Osteocyte (in vitro differentiated cells): ENCODE data around the gene FAM110C. TPM values are rescaled to one million over a fixed set of nuclear protein-coding genes. Genes with fewer than 3 reads are reported as not detected.
"Not testable (repeated sequence)": the region's sequence is repeated elsewhere in the genome, so short reads cannot be mapped to it uniquely, and the experiment has no call there.

ENCODE experiments used
- DNase-seq: peaks from one replicate; pipeline ENCODE4 v3.0.0; 2021; ENCODE audit warnings: mixed read lengths; ENCODE audit not compliant: unreplicated experiment; ENCODE audit errors: extremely low spot score
- H3K27ac Mint-ChIP-seq: one replicate; pipeline ENCODE4 v1.8.0; 2021; ENCODE audit warnings: mild to moderate bottlenecking, mixed read lengths; ENCODE audit not compliant: unreplicated experiment
- H3K27me3 Mint-ChIP-seq: one replicate; pipeline ENCODE4 v1.8.0; 2021; ENCODE audit warnings: mixed read lengths; ENCODE audit not compliant: unreplicated experiment
- H3K36me3 Mint-ChIP-seq: one replicate; pipeline ENCODE4 v1.8.0; 2021; ENCODE audit warnings: mixed read lengths; ENCODE audit not compliant: unreplicated experiment
- H3K4me1 Mint-ChIP-seq: one replicate; pipeline ENCODE4 v1.8.0; 2021; ENCODE audit warnings: mixed read lengths; ENCODE audit not compliant: unreplicated experiment
- H3K4me3 Mint-ChIP-seq: one replicate; pipeline ENCODE4 v1.8.0; 2021; ENCODE audit warnings: mild to moderate bottlenecking, moderate library complexity, mixed read lengths; ENCODE audit not compliant: unreplicated experiment
- H3K9me3 Mint-ChIP-seq: one replicate; pipeline ENCODE4 v1.8.0; 2021; ENCODE audit warnings: mixed read lengths; ENCODE audit not compliant: unreplicated experiment
- total RNA-seq: library from RNA; stranded (reverse); gene quantifications from 2 replicates; pipeline ENCODE4 v1.2.1, GENCODE V29; 2021
- TF ChIP-seq, protein P1 (sequence below): fragments of 200-600 bp; sonication (generic); IDR thresholded peaks from 2 replicates; pipeline ENCODE4 v1.5.0; 2021; ENCODE audit warnings: antibody characterized with exemption, mild to moderate bottlenecking, moderate library complexity

Gene FAM110C
- total RNA-seq, 1 donor from 2014 or later, result not detected

DNA sequence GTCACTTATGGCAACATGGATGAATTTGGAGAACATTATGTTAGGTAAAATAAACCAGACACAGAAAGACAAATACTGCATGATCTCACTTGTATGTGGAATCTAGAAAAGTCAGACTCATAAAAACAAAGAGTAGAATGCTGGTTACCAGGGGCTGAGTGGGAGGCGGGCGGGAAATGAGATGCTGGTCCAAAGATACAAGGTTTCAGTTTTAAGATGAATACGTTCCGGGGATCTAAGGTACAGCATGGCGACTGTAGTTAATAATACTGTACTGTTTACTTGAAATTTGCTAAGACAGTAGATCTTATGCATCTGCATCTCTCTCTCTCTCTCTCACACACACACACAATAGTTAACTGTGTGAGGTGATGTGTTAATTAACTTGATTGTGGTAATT is 14.2 kb downstream of the FAM110C start:
- no peak for DNase-seq
- Mint-ChIP-seq H3K27ac (no peak overlapping the region), H3K4me3 (no peak overlapping the region), H3K4me1 (no peaks in the 10 kb centered on the region), H3K27me3 (no peaks in the 10 kb centered on the region), H3K9me3 (no peaks in the 10 kb centered on the region), H3K36me3 (no peaks in the 10 kb centered on the region)
- TF ChIP-seq, protein P1, sequence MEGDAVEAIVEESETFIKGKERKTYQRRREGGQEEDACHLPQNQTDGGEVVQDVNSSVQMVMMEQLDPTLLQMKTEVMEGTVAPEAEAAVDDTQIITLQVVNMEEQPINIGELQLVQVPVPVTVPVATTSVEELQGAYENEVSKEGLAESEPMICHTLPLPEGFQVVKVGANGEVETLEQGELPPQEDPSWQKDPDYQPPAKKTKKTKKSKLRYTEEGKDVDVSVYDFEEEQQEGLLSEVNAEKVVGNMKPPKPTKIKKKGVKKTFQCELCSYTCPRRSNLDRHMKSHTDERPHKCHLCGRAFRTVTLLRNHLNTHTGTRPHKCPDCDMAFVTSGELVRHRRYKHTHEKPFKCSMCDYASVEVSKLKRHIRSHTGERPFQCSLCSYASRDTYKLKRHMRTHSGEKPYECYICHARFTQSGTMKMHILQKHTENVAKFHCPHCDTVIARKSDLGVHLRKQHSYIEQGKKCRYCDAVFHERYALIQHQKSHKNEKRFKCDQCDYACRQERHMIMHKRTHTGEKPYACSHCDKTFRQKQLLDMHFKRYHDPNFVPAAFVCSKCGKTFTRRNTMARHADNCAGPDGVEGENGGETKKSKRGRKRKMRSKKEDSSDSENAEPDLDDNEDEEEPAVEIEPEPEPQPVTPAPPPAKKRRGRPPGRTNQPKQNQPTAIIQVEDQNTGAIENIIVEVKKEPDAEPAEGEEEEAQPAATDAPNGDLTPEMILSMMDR, result no peak

DNA sequence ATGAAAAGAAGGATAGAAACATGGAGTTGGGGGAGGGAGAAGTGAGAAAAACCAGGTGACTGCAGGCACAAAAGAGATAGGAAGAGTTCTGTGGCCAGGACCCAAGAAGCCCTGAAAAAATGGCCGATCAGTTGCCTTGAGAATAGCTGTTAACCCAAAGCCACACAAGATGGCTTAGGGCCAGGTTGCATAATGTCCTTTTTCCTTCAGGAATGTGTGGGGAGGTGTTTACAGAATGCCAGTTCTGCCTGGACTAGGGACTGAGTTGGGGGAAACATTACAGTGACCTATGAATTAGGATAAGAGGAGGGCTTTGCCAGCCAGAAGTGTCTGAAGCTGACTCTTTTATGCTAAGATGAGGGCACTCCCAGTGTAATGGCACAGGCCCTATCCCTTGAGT is 17.1 kb downstream of the FAM110C start:
- Mint-ChIP-seq H3K4me1 (no peaks in the 10 kb centered on the region), H3K9me3 (no peaks in the 10 kb centered on the region), H3K27me3 (no peaks in the 10 kb centered on the region), H3K4me3 (no peak overlapping the region), H3K27ac (no peak overlapping the region), H3K36me3 (no peaks in the 10 kb centered on the region)
- no peak for DNase-seq
- TF ChIP-seq, protein P1, result no peak

DNA sequence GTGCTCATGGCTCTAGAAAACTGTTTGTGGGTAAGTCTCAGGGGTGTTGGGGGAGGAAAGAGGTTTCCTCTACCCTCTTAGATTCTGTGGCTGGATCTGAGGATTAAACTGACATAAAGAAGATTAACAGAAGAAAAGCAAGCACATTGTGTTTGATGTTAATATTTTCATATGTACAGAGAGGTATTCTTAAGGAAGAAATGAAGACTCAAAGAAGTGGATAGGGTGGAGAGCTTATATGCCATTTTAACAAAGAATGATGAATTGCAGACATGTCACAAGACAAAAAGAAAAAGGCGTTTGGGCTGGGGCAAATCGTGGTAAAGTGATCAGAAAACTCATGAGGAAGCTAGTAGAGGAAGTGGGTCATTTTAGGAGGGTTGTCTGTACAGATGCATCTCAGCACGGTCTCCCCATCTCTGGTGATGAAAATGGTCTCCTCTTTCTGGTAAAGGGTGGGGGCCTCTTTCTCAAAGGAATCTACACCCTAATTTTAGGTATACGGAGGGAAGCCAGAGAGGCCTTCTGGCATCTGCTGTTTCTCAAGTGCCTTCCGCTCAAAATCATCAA is 17.8 kb downstream of the FAM110C start:
- DNase-seq, result no peak
- TF ChIP-seq, protein P1, result no peak
- Mint-ChIP-seq H3K4me3 (no peak overlapping the region), H3K27ac (no peak overlapping the region), H3K36me3 (no peaks in the 10 kb centered on the region), H3K4me1 (no peaks in the 10 kb centered on the region), H3K27me3 (no peaks in the 10 kb centered on the region), H3K9me3 (no peaks in the 10 kb centered on the region)

DNA sequence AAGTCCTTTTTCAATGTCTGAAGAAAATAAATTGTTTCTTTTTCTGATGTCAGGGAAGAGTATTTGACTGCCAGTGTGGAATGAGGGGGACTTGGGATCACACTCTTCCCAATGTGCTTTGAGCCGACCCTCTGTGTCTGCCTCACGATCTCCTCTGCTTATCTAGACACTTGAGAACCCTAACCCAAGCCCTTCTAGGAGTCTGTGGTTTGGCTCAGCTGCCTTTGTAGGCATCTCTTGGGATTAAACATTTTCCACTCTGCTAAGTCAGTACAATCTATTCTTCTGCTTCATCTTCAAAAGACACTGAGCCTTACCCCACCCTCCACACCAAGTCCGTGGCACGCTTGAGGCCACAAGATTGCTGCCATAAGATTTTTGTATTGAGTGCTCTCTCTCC is 19.4 kb downstream of the FAM110C start:
- Mint-ChIP-seq H3K9me3 (no peaks in the 10 kb centered on the region), H3K4me1 (no peaks in the 10 kb centered on the region), H3K4me3 (no peak overlapping the region), H3K27ac (no peak overlapping the region), H3K36me3 (no peaks in the 10 kb centered on the region), H3K27me3 (no peaks in the 10 kb centered on the region)
- TF ChIP-seq, protein P1, result no peak
- DNase-seq, result no peak

DNA sequence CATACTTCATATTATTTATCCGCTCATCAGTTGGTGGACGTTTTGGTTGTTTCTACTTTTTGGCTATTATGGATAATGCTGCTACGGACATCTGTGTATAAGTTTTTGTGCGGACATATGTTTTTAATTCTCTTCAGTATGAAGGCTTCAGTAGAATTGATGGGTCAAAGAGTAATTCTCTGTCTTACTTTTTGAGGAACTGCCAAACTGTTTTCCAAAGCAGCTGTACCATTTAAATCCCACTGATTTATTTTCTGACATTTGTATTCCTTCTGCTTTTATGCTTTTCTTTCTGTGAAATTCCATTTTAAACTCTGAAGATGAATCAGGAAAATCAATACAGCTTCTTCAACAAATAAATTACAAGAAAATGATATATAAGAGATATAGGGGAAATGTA is 20.8 kb downstream of the FAM110C start:
- Mint-ChIP-seq H3K27ac (no peak overlapping the region), H3K4me3 (no peak overlapping the region), H3K4me1 (no peaks in the 10 kb centered on the region), H3K27me3 (no peaks in the 10 kb centered on the region), H3K36me3 (no peaks in the 10 kb centered on the region), H3K9me3 (no peaks in the 10 kb centered on the region)
- DNase-seq, result no peak
- TF ChIP-seq, protein P1, result no peak

DNA sequence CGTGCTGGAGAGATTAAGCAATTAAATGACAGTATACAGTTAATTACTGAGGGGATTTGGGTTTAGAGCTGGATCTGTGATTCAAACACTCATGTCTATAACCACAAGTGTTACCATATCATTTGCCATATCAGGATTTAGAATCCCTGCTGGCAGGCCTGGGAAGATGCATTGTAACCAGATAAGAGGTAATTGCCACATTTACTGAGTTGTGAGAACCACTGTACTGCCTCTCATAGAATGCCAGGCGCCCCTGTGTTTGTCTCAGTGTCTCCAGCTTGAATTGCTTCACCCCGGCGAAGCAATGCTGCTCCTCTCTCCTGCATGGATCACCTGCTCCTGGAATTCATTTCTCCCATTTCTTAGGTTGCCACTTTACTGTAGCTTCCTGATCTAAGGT is 21.7 kb downstream of the FAM110C start:
- not testable (repeated sequence) for H3K9me3 Mint-ChIP-seq, H3K36me3 Mint-ChIP-seq, H3K4me3 Mint-ChIP-seq, H3K27me3 Mint-ChIP-seq, H3K4me1 Mint-ChIP-seq, H3K27ac Mint-ChIP-seq, DNase-seq
